PC-9 (cell line): ENCODE measurements around the gene ATAD3B. TPM values are rescaled to one million over a fixed set of nuclear protein-coding genes. Genes with fewer than 3 reads are reported as not detected.
"Not testable (repeated sequence)": the region's sequence is repeated elsewhere in the genome, so short reads cannot be mapped to it uniquely, and the experiment has no call there.

Source experiments
- BruUV-seq: library from RNA; stranded (reverse); fragments of 400-500 nt; replicated peaks from 2 replicates; lab custom pipeline; 2021; lab: Mats Ljungman, UMichigan
- CTCF ChIA-PET: fragments of 300-600 bp; sonication (Branson Sonifier 250); formaldehyde crosslinking; loops from one replicate; lab custom pipeline; 2022; ENCODE audit warnings: antibody characterized with exemption; lab: Charles Lee
- POLR2A ChIA-PET: fragments of 300-600 bp; sonication (Branson Sonifier 250); formaldehyde crosslinking; loops from one replicate; lab custom pipeline; 2022; ENCODE audit warnings: antibody characterized with exemption; ENCODE audit not compliant: unreplicated experiment; lab: Charles Lee
- DNase-seq, 2 experiments: peaks; one replicate each; pipeline versions ENCODE4 v3.0.0 to v3.0.0-alpha.2; 2015 to 2022; ENCODE audit warnings: mixed read lengths in 1 of 2
- H2AFZ ChIP-seq: fragments of 200-600 bp; sonication (generic); 2 replicates; pipeline ENCODE4 v1.8.1; 2017; ENCODE audit warnings: antibody characterized with exemption
- H3F3A ChIP-seq: fragments of 200-600 bp; sonication (generic); 2 replicates; pipeline ENCODE4 v1.8.1; 2017; ENCODE audit warnings: antibody characterized with exemption, mild to moderate bottlenecking, low read depth; ENCODE audit not compliant: insufficient read depth
- H3K27ac ChIP-seq: fragments of 200-600 bp; sonication (generic); 2 replicates; pipeline ENCODE4 v1.6.1; 2016; ENCODE audit warnings: mixed run types
- H3K27me3 ChIP-seq: fragments of 200-600 bp; sonication (generic); 2 replicates; pipeline ENCODE4 v1.6.1; 2016; ENCODE audit warnings: low read depth, mixed run types; ENCODE audit not compliant: insufficient read depth
- H3K36me3 ChIP-seq: fragments of 200-600 bp; sonication (generic); 2 replicates; pipeline ENCODE4 v1.6.1; 2016; ENCODE audit warnings: low read depth, mixed run types
- H3K4me1 ChIP-seq: fragments of 200-600 bp; sonication (generic); replicated peaks from 2 replicates; pipeline ENCODE4 v1.6.1; 2016; ENCODE audit warnings: mixed run types; ENCODE audit not compliant: insufficient read depth
- H3K4me2 ChIP-seq: fragments of 200-600 bp; sonication (generic); 2 replicates; pipeline ENCODE4 v1.6.1; 2017; ENCODE audit warnings: mixed run types
- H3K4me3 ChIP-seq: fragments of 200-600 bp; sonication (generic); 2 replicates; pipeline ENCODE4 v1.6.1; 2016; ENCODE audit warnings: mixed run types
- H3K79me2 ChIP-seq: fragments of 200-600 bp; sonication (generic); 2 replicates; pipeline ENCODE4 v1.6.1; 2017; ENCODE audit warnings: low read depth, mixed run types
- H3K9me2 ChIP-seq: fragments of 200-600 bp; sonication (generic); 2 replicates; pipeline ENCODE4 v1.8.1; 2017; ENCODE audit warnings: mild to moderate bottlenecking; ENCODE audit not compliant: insufficient read depth
- H3K9me3 ChIP-seq: fragments of 200-600 bp; sonication (generic); 2 replicates; pipeline ENCODE4 v1.8.1; 2016; ENCODE audit warnings: low read depth; ENCODE audit not compliant: insufficient read depth
- H4K20me1 ChIP-seq: fragments of 200-600 bp; sonication (generic); 2 replicates; pipeline ENCODE4 v1.8.1; 2017; ENCODE audit not compliant: insufficient read depth
- EZH2 ChIP-seq: fragments of 200-600 bp; sonication (generic); IDR thresholded peaks from 2 replicates; pipeline ENCODE4 v1.8.0; 2017; ENCODE audit warnings: antibody characterized with exemption, low read depth
- intact Hi-C: fragments of 100-400 bp; cut with micrococcal nuclease; formaldehyde crosslinking; loops from one replicate; pipeline ENCODE4 v1.10.0; 2022; ENCODE audit not compliant: unreplicated experiment
- total RNA-seq: library from RNA; stranded (reverse); gene quantifications from 2 replicates; pipeline ENCODE4 v1.2.3, GENCODE V29; 2021
- TF ChIP-seq, protein P1 (sequence below): fragments of 200-600 bp; sonication (generic); conservative IDR thresholded peaks from 2 replicates; pipeline ENCODE4 v1.6.1; 2017; ENCODE audit warnings: mixed run types, antibody characterized with exemption, mild to moderate bottlenecking, moderate library complexity

The ATAD3B gene
- total RNA-seq, 1 experiment from 2014 or later: 32.8 TPM

DNA sequence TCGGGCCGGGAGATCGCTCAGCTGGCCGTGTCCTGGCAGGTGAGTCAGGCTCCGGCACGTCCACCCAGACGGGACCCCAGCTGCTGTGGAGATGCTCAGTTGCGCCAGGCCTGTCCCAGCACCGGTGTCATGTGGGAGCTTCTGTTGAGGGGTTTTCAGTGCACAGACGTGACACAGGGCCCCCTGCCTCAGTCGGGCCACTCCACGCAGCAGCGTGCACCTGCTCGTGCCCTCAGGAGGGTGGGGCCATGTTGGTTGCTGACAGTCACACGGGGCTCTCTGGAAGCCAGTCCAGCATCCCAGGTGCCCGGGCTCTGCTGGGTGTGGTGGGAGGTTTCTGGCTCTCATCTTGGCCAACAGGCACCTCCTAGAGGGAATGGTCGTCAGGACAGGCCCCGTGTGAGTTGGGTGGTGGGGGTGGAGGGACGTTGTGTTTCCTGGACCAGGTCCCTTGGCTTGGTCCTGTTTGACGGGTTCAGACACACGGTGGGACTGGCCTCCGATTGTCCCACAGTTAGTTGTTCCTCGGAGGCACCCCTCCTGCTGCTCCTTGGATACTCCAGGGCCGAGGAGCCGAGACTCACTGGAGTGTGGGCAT, 19.2 kb downstream of the ATAD3B start:
- CTCF ChIA-PET: no interaction called here
- POLR2A ChIA-PET: no interaction called here

DNA sequence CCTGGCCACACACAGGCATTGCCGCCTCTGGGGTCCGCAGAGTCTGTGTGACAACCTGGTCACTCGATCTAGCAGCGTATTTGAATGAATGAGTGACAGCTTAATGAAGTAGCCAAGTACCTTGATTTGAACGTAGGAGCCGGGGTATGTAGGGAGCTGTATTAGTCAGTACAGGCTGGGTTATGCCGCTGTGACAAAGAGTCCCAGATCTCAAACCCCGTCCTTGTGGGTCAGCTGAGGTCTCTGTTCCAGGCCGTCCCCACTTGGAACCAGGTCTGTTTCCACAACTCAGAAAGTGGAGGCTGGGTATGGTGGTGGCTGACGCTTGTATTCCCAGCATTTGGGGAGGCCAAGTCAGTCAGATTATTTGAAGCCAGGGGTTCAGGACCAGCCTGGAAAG, 20.0 kb downstream of the ATAD3B start:
- Histone ChIP-seq H3K4me3 (no peak overlapping the region), H3K27me3 (no peaks in the 10 kb centered on the region), H2AFZ (no peak overlapping the region), H4K20me1 (peaks cover 3% of the 10 kb centered on the region; the same call in 1 of the 2 replicates), H3F3A (peaks cover 16% of the 10 kb centered on the region), H3K79me2 (no peaks in the 10 kb centered on the region), H3K36me3 (peaks cover 19% of the 10 kb centered on the region), H3K27ac (no peak overlapping the region), H3K4me1 (no peaks in the 10 kb centered on the region), H3K9me2 (no peaks in the 10 kb centered on the region), H3K4me2 (no peak overlapping the region), H3K9me3 (no peaks in the 10 kb centered on the region)
- intact Hi-C loops: no loop called here
- BruUV-seq: no TSS peak
- CTCF ChIA-PET: no interaction called here
- POLR2A ChIA-PET: no interaction called here
- no peak for TF ChIP-seq EZH2
- TF ChIP-seq, protein P1, sequence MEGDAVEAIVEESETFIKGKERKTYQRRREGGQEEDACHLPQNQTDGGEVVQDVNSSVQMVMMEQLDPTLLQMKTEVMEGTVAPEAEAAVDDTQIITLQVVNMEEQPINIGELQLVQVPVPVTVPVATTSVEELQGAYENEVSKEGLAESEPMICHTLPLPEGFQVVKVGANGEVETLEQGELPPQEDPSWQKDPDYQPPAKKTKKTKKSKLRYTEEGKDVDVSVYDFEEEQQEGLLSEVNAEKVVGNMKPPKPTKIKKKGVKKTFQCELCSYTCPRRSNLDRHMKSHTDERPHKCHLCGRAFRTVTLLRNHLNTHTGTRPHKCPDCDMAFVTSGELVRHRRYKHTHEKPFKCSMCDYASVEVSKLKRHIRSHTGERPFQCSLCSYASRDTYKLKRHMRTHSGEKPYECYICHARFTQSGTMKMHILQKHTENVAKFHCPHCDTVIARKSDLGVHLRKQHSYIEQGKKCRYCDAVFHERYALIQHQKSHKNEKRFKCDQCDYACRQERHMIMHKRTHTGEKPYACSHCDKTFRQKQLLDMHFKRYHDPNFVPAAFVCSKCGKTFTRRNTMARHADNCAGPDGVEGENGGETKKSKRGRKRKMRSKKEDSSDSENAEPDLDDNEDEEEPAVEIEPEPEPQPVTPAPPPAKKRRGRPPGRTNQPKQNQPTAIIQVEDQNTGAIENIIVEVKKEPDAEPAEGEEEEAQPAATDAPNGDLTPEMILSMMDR: no peak
- DNase-seq: no peak

More for the DNA sequence above, 19.2 kb downstream of the ATAD3B start:
- DNase-seq: no peak
- H4K20me1 ChIP-seq: peaks cover 3% of the 10 kb centered on the region; the same call in 1 of the 2 replicates
- no peak overlapping the region for H2AFZ ChIP-seq
- H3K36me3 ChIP-seq: peaks cover 19% of the 10 kb centered on the region
- no peak overlapping the region for H3K4me3 ChIP-seq
- H3F3A ChIP-seq: peaks cover 16% of the 10 kb centered on the region
- H3K4me1 ChIP-seq: no peaks in the 10 kb centered on the region
- no peak for TF ChIP-seq EZH2
- TF ChIP-seq, protein P1: no peak
- BruUV-seq: no TSS peak
- H3K27me3 ChIP-seq: no peaks in the 10 kb centered on the region
- no peak overlapping the region for H3K4me2 ChIP-seq
- no peaks in the 10 kb centered on the region for H3K9me2 ChIP-seq
- intact Hi-C loops: no loop called here
- H3K79me2 ChIP-seq: no peaks in the 10 kb centered on the region
- no peak overlapping the region for H3K27ac ChIP-seq
- no peaks in the 10 kb centered on the region for H3K9me3 ChIP-seq

DNA sequence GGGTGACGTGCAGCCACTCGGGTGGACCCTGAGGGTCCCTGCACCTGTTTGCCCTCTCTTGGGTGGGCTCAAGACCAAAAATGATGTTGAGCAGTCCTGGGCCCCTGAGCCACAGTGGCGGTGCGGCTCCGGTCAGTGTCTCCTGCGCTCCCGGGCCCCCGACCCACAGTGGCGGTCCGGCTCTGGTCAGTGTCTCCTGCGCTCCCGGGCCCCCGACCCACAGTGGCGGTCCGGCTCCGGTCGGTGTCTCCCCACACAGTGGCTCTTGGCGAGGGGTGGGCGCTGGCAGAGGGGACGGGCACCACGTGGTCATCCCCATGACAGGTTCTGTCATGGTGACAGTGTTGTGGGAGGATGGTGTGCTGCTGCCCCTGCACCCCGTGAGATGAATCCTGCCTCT, 22.7 kb downstream of the ATAD3B start:
- H3K27ac ChIP-seq, H3K4me2 ChIP-seq, H3K4me1 ChIP-seq, intact Hi-C loops, H3K79me2 ChIP-seq, DNase-seq, BruUV-seq, H3K9me3 ChIP-seq, H4K20me1 ChIP-seq, H2AFZ ChIP-seq, H3K27me3 ChIP-seq, H3K4me3 ChIP-seq, CTCF ChIA-PET, H3K9me2 ChIP-seq, POLR2A ChIA-PET: not testable (repeated sequence)
- Histone ChIP-seq H3F3A (peaks cover 16% of the 10 kb centered on the region), H3K36me3 (peaks cover 19% of the 10 kb centered on the region)

DNA sequence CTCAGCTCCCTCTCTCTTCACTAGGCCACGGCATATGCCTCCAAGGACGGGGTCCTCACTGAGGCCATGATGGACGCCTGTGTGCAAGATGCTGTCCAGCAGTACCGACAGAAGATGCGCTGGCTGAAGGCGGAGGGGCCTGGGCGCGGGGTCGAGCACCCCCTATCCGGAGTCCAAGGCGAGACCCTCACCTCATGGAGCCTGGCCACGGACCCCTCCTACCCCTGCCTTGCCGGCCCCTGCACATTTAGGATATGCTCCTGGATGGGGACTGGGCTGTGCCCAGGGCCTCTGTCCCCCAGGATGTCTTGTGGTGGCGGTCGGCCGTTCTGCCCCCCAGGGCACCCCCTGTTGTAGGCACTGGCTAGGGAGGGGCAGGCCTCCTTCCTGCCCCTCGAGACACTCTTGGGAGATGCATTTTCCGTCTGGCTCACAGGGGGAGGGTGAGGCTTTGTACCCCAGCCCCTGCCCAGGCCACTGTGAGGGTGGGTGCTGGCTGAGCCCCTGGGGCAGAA, 24.0 kb downstream of the ATAD3B start:
- H4K20me1 ChIP-seq, H3K27ac ChIP-seq, H3K4me2 ChIP-seq, H3K79me2 ChIP-seq, H3K4me3 ChIP-seq, H2AFZ ChIP-seq, H3K9me2 ChIP-seq, H3K27me3 ChIP-seq, H3K9me3 ChIP-seq, BruUV-seq, POLR2A ChIA-PET, intact Hi-C loops, H3K4me1 ChIP-seq, DNase-seq, CTCF ChIA-PET: not testable (repeated sequence)
- Histone ChIP-seq H3F3A (peaks cover 16% of the 10 kb centered on the region), H3K36me3 (peaks cover 19% of the 10 kb centered on the region)
